RWPE2 (cell line): ENCODE results near the gene SEPTIN1.

Experiments
- ATAC-seq: fragments of 200-7000 bp; cut with Tn5 transposase; 3 replicates; pipeline ENCODE4 v1.9.1; 2021; ENCODE audit warnings: low read depth
- DNase-seq: peaks from one replicate; pipeline ENCODE4 v3.0.0-alpha.2; 2020; ENCODE audit warnings: low spot score
- H3K27ac ChIP-seq: fragments of 450-650 bp; 2 replicates; pipeline ENCODE4 v1.5.1; 2017; ENCODE audit warnings: mild to moderate bottlenecking; ENCODE audit not compliant: poor library complexity, severe bottlenecking
- H3K27me3 ChIP-seq: fragments of 250-450 bp; sonication (Bioruptor Pico); 2 replicates; pipeline ENCODE4 v1.5.1; 2021; ENCODE audit warnings: mild to moderate bottlenecking, moderate library complexity; ENCODE audit not compliant: insufficient read depth, poor library complexity, severe bottlenecking
- H3K36me3 ChIP-seq: fragments of 250-450 bp; sonication (Bioruptor Pico); 2 replicates; pipeline ENCODE4 v1.5.1; 2020; ENCODE audit warnings: low read depth, mild to moderate bottlenecking, moderate library complexity
- H3K4me1 ChIP-seq: fragments of 250-450 bp; sonication (Bioruptor Pico); 2 replicates; pipeline ENCODE4 v1.5.1; 2021; ENCODE audit warnings: mild to moderate bottlenecking, moderate library complexity; ENCODE audit not compliant: insufficient read depth, poor library complexity, severe bottlenecking
- H3K4me3 ChIP-seq: fragments of 250-450 bp; sonication (Bioruptor Pico); 2 replicates; pipeline ENCODE4 v1.5.1; 2021; ENCODE audit warnings: mild to moderate bottlenecking, moderate library complexity; ENCODE audit not compliant: severe bottlenecking
- H3K9me3 ChIP-seq: fragments of 250-450 bp; sonication (Bioruptor Pico); 2 replicates; pipeline ENCODE4 v1.5.1; 2021; ENCODE audit warnings: mild to moderate bottlenecking, moderate library complexity; ENCODE audit not compliant: severe bottlenecking
- CTCF ChIP-seq: fragments of 450-650 bp; IDR thresholded peaks from one replicate; pipeline ENCODE4 v1.5.1; 2017; ENCODE audit warnings: mild to moderate bottlenecking, moderate library complexity; ENCODE audit not compliant: poor library complexity, severe bottlenecking

The SEPTIN1 gene

GRCh38 chr16:30361180-30361579 is 21.2 kb downstream of the SEPTIN1 start:
- no peaks in the 10 kb centered on the region for H3K27me3 ChIP-seq
- DNase-seq (no peak), ATAC-seq (no peak)
- TF ChIP-seq CTCF = no peak
- no peak overlapping the region for H3K4me3 ChIP-seq
- H3K27ac ChIP-seq = no peak overlapping the region
- H3K4me1 ChIP-seq = no peaks in the 10 kb centered on the region
- peaks cover 51% of the 10 kb centered on the region for H3K36me3 ChIP-seq
- H3K9me3 ChIP-seq = no peaks in the 10 kb centered on the region

- no peaks in the 10 kb centered on the region for H3K4me1 ChIP-seq
- H3K4me3 ChIP-seq = no peak overlapping the region
- no peaks in the 10 kb centered on the region for H3K27me3 ChIP-seq
- DNase-seq (no peak), ATAC-seq (no peak)
- H3K9me3 ChIP-seq = no peaks in the 10 kb centered on the region
- H3K36me3 ChIP-seq = peaks cover 39% of the 10 kb centered on the region
- no peak overlapping the region for H3K27ac ChIP-seq
- TF ChIP-seq CTCF = no peak
Observed at GRCh38 chr16:30359871-30360170, 22.5 kb downstream of the SEPTIN1 start.

- H3K9me3 ChIP-seq = no peaks in the 10 kb centered on the region
- no peak for ATAC-seq
- no peaks in the 10 kb centered on the region for H3K4me1 ChIP-seq
- TF ChIP-seq CTCF = no peak
- H3K4me3 ChIP-seq = no peak overlapping the region
- no peak overlapping the region for H3K27ac ChIP-seq
- no peak for DNase-seq
- H3K27me3 ChIP-seq = no peaks in the 10 kb centered on the region
- peaks cover 33% of the 10 kb centered on the region for H3K36me3 ChIP-seq
Observed at GRCh38 chr16:30358990-30359870, 23.1 kb downstream of the SEPTIN1 start.

GRCh38 chr16:30358577-30358936 is 23.8 kb downstream of the SEPTIN1 start:
- Histone ChIP-seq H3K36me3 (peaks cover 31% of the 10 kb centered on the region), H3K9me3 (no peaks in the 10 kb centered on the region), H3K4me1 (no peaks in the 10 kb centered on the region)

More at GRCh38 chr16:30358577-30358936, 23.8 kb downstream of the SEPTIN1 start:
- Histone ChIP-seq H3K27me3 (no peaks in the 10 kb centered on the region), H3K4me3 (no peak overlapping the region), H3K27ac (no peak overlapping the region)
- no peak for TF ChIP-seq CTCF
- ATAC-seq = no peak
- DNase-seq = no peak
